GM12878 (cell line): ENCODE data around the gene ZNF200. TPM values are rescaled to one million over a fixed set of nuclear protein-coding genes. Genes with fewer than 3 reads are reported as not detected.

Source experiments
- ATAC-seq: fragments of 200-7000 bp; cut with Tn5 transposase; 3 replicates; pipeline ENCODE4 v1.9.1; 2020; ENCODE audit warnings: mild to moderate bottlenecking, moderate library complexity
- BruUV-seq: library from RNA; stranded (reverse); fragments of 400-500 nt; replicated peaks from 2 replicates; lab custom pipeline; 2021; lab: Mats Ljungman, UMichigan
- CTCF ChIA-PET: fragments of 300-600 bp; sonication (Branson Sonifier 250); formaldehyde crosslinking; extraction: SDS; loops from one replicate; lab custom pipeline; 2021; ENCODE audit warnings: inconsistent platforms; lab: Yijun Ruan, JAX
- POLR2A ChIA-PET: fragments of 350-600 bp; formaldehyde crosslinking; extraction: SDS; loops from one replicate; lab custom pipeline; 2021; ENCODE audit warnings: inconsistent platforms; lab: Charles Lee
- RAD21 ChIA-PET: fragments of 300-600 bp; sonication (Branson Sonifier 250); formaldehyde crosslinking; loops from one replicate; lab custom pipeline; 2023; ENCODE audit warnings: antibody characterized with exemption; ENCODE audit not compliant: unreplicated experiment; lab: Charles Lee
- SMC1A ChIA-PET: fragments of 300-600 bp; sonication (Branson Sonifier 250); formaldehyde crosslinking; loops from one replicate; lab custom pipeline; 2023; ENCODE audit not compliant: unreplicated experiment, uncharacterized antibody; lab: Charles Lee
- DNase-seq: peaks from one replicate; pipeline ENCODE4 v3.0.0-alpha.2; 2011; ENCODE audit warnings: low read depth, low spot score
- FAIRE-seq: peaks from 3 replicates; lab custom pipeline; 2011; peaks lifted over from hg19 to GRCh38; lab: Jason Lieb, UNC
- H2AFZ ChIP-seq: 2 replicates; pipeline ENCODE4 v1.6.0; 2011; ENCODE audit warnings: low read depth, low read length, control low read depth; ENCODE audit not compliant: control insufficient read depth
- H3K27ac ChIP-seq: 2 replicates; pipeline ENCODE4 v1.5.1; 2011; ENCODE audit warnings: control low read depth; ENCODE audit not compliant: control insufficient read depth, insufficient read depth
- H3K27me3 ChIP-seq, 2 experiments: replicated peaks in 1 of 2; 2 replicates each; pipeline versions ENCODE4 v1.6.0 to v1.6.1; 2011; ENCODE audit warnings: low read length in 1 of 2; ENCODE audit not compliant: control insufficient read depth in 2 of 2, insufficient read depth in 2 of 2
- H3K36me3 ChIP-seq, 2 experiments: 2 replicates each; pipeline ENCODE4 v1.5.1; 2011; ENCODE audit warnings: low read length in 1 of 2; ENCODE audit not compliant: control insufficient read depth in 2 of 2, insufficient read depth in 2 of 2
- H3K4me1 ChIP-seq: 2 replicates; pipeline ENCODE4 v1.6.1; 2011; ENCODE audit warnings: mild to moderate bottlenecking, low read length, moderate library complexity, mixed read lengths; ENCODE audit not compliant: control insufficient read depth, insufficient read depth
- H3K4me2 ChIP-seq: 2 replicates; pipeline ENCODE4 v1.6.0; 2011; ENCODE audit warnings: control low read depth; ENCODE audit not compliant: control insufficient read depth, insufficient read depth
- H3K4me3 ChIP-seq: fragments of 200-600 bp; sonication (generic); 2 replicates; pipeline ENCODE4 v1.5.1; 2016
- H3K79me2 ChIP-seq: 2 replicates; pipeline ENCODE4 v1.6.0; 2011; ENCODE audit warnings: low read length; ENCODE audit not compliant: control insufficient read depth, insufficient read depth
- H3K9ac ChIP-seq: 2 replicates; pipeline ENCODE4 v1.8.0; 2011; ENCODE audit warnings: low read length, control low read depth, mixed read lengths; ENCODE audit not compliant: control insufficient read depth, insufficient read depth
- H3K9me3 ChIP-seq: replicated peaks from 3 replicates; pipeline ENCODE4 v1.5.1; 2011; ENCODE audit warnings: mild to moderate bottlenecking, low read length; ENCODE audit not compliant: control insufficient read depth, insufficient read depth
- H4K20me1 ChIP-seq: 2 replicates; pipeline ENCODE4 v1.6.0; 2011; ENCODE audit not compliant: control insufficient read depth, insufficient read depth
- BCL11A ChIP-seq: IDR thresholded peaks from 2 replicates; pipeline ENCODE4 v1.6.1; 2011; ENCODE audit warnings: low read depth, low read length
- CREM ChIP-seq: IDR thresholded peaks from 2 replicates; pipeline ENCODE4 v1.6.1; 2014; ENCODE audit warnings: antibody characterized with exemption, low read depth
- DPF2 ChIP-seq: fragments of 450-650 bp; IDR thresholded peaks from 2 replicates; pipeline ENCODE4 v1.6.1; 2017; ENCODE audit warnings: mild to moderate bottlenecking
- EED ChIP-seq: sonication (generic); IDR thresholded peaks from 2 replicates; pipeline ENCODE4 v1.6.1; 2016; ENCODE audit warnings: antibody characterized with exemption, low read depth
- FOXM1 ChIP-seq: IDR thresholded peaks from 2 replicates; pipeline ENCODE4 v1.6.1; 2012; ENCODE audit warnings: low read depth, mild to moderate bottlenecking, inconsistent platforms, low read length, moderate library complexity
- IKZF2 ChIP-seq, 2 experiments: fragments of 450-650 bp; IDR thresholded peaks; 2 replicates each; pipeline ENCODE4 v1.6.1; 2017; ENCODE audit warnings: mild to moderate bottlenecking in 2 of 2, moderate library complexity in 2 of 2
- NRF1 ChIP-seq: conservative IDR thresholded peaks from 2 replicates; pipeline ENCODE4 v1.6.1; 2011; ENCODE audit warnings: mild to moderate bottlenecking, low read depth, low read length, improper control_type of control experiment
- POLR2A ChIP-seq: IDR thresholded peaks from 2 replicates; pipeline ENCODE4 v1.6.1; 2011; ENCODE audit warnings: low read depth, mild to moderate bottlenecking, low read length
- RAD21 ChIP-seq: IDR thresholded peaks from 2 replicates; pipeline ENCODE4 v1.6.1; 2011; ENCODE audit warnings: mild to moderate bottlenecking, low read depth, low read length, moderate library complexity; ENCODE audit not compliant: insufficient read depth
- RFX5 ChIP-seq: IDR thresholded peaks from 2 replicates; pipeline ENCODE4 v1.6.1; 2011; ENCODE audit warnings: low read depth, low read length, improper control_type of control experiment
- TBL1XR1 ChIP-seq: IDR thresholded peaks from 2 replicates; pipeline ENCODE4 v1.6.1; 2012; ENCODE audit warnings: low read depth, low read length, improper control_type of control experiment
- ZNF217 ChIP-seq: fragments of 450-650 bp; IDR thresholded peaks from 2 replicates; pipeline ENCODE4 v1.6.1; 2017; ENCODE audit warnings: antibody characterized with exemption, mild to moderate bottlenecking
- ZNF274 ChIP-seq: IDR thresholded peaks from one replicate; pipeline ENCODE4 v1.8.0; 2011; ENCODE audit not compliant: insufficient read length, insufficient read depth
- WGBS: methylation state at CpG from one replicate; pipeline ENCODE4 v1.1.6; 2016; ENCODE audit warnings: low lambda C conversion rate; ENCODE audit not compliant: insufficient replicate concordance, insufficient coverage; ENCODE audit errors: missing lambda C conversion rate; 5-methylcytosine and 5-hydroxymethylcytosine counted together
- in situ Hi-C: fragments of 300-500 bp; cut with MboI; formaldehyde crosslinking; loops from 9 replicates; pipeline ENCODE4 v1.14.3; 2018; ENCODE audit warnings: mixed read lengths
- intact Hi-C: fragments of 100-400 bp; cut with micrococcal nuclease; formaldehyde crosslinking; loops from one replicate; pipeline ENCODE4 v1.14.2; 2022; ENCODE audit not compliant: unreplicated experiment
- polyA plus RNA-seq, 11 experiments: library from polyadenylated mRNA; depleted of rRNA in 4 of 11; unstranded in 6 of 11; stranded (reverse) in 5 of 11; fragments of >200 nt; fragmentation: Nextera tagmentation in 4 of 11; fragmentation: Illumina TruSeq in 1 of 11; extraction: Ambion mirVana in 4 of 11; extraction: Trizol in 1 of 11; gene quantifications; 1 replicate in 1 of 11; 2 replicates in 10 of 11; pipeline versions ENCODE4 v1.2.1 to v1.2.3, GENCODE V29; 2011 to 2016; ENCODE audit warnings: inconsistent platforms in 2 of 11, missing spikeins in 2 of 11, low read depth in 1 of 11
- total RNA-seq, 4 experiments: library from RNA; depleted of rRNA in 3 of 4; stranded (reverse); fragments of >200 nt in 3 of 4; fragmentation: Illumina TruSeq in 1 of 4; extraction: Trizol in 1 of 4; gene quantifications; 2 replicates each; pipeline versions ENCODE4 v1.2.1 to v1.2.3, GENCODE V29; 2013 to 2021
- TF ChIP-seq, protein P1 (sequence below): fragments of 450-650 bp; IDR thresholded peaks from 2 replicates; pipeline ENCODE4 v1.6.1; 2017; ENCODE audit warnings: antibody characterized with exemption, mild to moderate bottlenecking, moderate library complexity

ZNF200 gene
- total and polyA plus RNA-seq, 10 of the 15 experiments (the other 5 are each of a cell fraction or from before 2014, with no cell fraction given) = 4.0 to 13.9 (median 9.6) TPM

DNA sequence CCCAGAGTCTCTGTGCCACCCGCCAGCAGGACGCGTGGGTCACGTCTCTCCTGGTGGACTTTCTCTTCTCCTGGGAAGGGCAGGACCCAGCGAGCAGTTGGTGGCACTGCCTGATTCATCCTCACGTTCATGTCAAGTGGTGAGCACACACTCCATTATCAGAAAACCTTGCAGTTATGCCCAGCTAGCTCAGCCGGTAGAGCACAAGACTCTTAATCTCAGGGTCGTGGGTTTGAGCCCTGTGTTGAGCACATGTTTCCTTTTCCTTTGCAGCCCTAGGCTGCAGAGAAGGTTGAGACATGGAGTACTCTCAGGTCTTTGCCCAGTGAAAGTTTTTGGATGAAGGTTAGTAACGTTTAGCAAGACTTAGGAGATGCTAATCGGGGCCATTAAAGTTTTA is 39.0 kb downstream of the ZNF200 start:
- H3K9me3 ChIP-seq = no peaks in the 10 kb centered on the region; the same call in 2 of the 3 replicates
- RAD21 ChIA-PET = no interaction called here
- in situ Hi-C loops (no loop called here), intact Hi-C loops (no loop called here)
- no peak overlapping the region for H3K4me2 ChIP-seq
- BruUV-seq = no TSS peak
- no peaks in the 10 kb centered on the region for H3K27me3 ChIP-seq
- no peak for FAIRE-seq
- no peak for ATAC-seq
- H3K36me3 ChIP-seq = no peaks in the 10 kb centered on the region
- no peak overlapping the region for H3K9ac ChIP-seq
- no peaks in the 10 kb centered on the region for H3K79me2 ChIP-seq
- no peaks in the 10 kb centered on the region for H3K4me1 ChIP-seq
- DNase-seq = no peak
- no peak overlapping the region for H3K4me3 ChIP-seq
- H4K20me1 ChIP-seq = no peaks in the 10 kb centered on the region
- TF ChIP-seq BCL11A = no peak
- TF ChIP-seq, protein P1, sequence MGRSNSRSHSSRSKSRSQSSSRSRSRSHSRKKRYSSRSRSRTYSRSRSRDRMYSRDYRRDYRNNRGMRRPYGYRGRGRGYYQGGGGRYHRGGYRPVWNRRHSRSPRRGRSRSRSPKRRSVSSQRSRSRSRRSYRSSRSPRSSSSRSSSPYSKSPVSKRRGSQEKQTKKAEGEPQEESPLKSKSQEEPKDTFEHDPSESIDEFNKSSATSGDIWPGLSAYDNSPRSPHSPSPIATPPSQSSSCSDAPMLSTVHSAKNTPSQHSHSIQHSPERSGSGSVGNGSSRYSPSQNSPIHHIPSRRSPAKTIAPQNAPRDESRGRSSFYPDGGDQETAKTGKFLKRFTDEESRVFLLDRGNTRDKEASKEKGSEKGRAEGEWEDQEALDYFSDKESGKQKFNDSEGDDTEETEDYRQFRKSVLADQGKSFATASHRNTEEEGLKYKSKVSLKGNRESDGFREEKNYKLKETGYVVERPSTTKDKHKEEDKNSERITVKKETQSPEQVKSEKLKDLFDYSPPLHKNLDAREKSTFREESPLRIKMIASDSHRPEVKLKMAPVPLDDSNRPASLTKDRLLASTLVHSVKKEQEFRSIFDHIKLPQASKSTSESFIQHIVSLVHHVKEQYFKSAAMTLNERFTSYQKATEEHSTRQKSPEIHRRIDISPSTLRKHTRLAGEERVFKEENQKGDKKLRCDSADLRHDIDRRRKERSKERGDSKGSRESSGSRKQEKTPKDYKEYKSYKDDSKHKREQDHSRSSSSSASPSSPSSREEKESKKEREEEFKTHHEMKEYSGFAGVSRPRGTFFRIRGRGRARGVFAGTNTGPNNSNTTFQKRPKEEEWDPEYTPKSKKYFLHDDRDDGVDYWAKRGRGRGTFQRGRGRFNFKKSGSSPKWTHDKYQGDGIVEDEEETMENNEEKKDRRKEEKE = no peak
- TF ChIP-seq NRF1 = no peak
- TF ChIP-seq FOXM1 = no peak
- no peak for TF ChIP-seq RAD21
- TF ChIP-seq ZNF274 = no peak
- no peak for TF ChIP-seq CREM
- no peak for TF ChIP-seq RFX5
- TF ChIP-seq POLR2A = no peak
- TF ChIP-seq IKZF2 (IDR thresholded peaks at IDR 0.05) = no peak
- no peak for TF ChIP-seq DPF2
- no peak for TF ChIP-seq TBL1XR1
- TF ChIP-seq EED = no peak
- TF ChIP-seq ZNF217 = no peak
- TF ChIP-seq, all 136 proteins: peak for 0
- Histone ChIP-seq H2AFZ (no peak overlapping the region), H3K27ac (no peak overlapping the region)
- CTCF ChIA-PET = no interaction called here
- 44% methylated on average over 10 of the region's 10 CpGs for WGBS
- SMC1A ChIA-PET = no interaction called here
- POLR2A ChIA-PET = interaction anchor here (0.5 kb wide), 1 partner anchor 25 kb away, joined by 7 read pairs; no protein-coding TSS in a partner anchor
